Measurements from ENCODE around the gene FAM237B. TPM values are rescaled to one million over a fixed set of nuclear protein-coding genes. Genes with fewer than 3 reads are reported as not detected.

FAM237B gene
- polyA plus RNA-seq, 3 donors: not detected

GRCh38 chr7:90334193-90334843 is 13.2 kb upstream of the FAM237B start:
- Mint-ChIP-seq H3K9me3 (peaks cover 2 to 15% (median 5%) of the 10 kb centered on the region in 7 donors), H3K4me1 (no peaks in the 10 kb centered on the region), H3K4me3 (no peak overlapping the region), H3K36me3 (no peaks in the 10 kb centered on the region), H3K27me3 (ENCODE audit: low read depth in 3 of 3) (peaks cover 0 to 5% (median 2%) of the 10 kb centered on the region in 3 donors), H3K27ac (no peak overlapping the region)
- no peaks in the 10 kb centered on the region for H4K20me1 ChIP-seq (ENCODE audit: insufficient read depth, low read length)
- no peak for DNase-seq
- no peak overlapping the region for H3K9ac ChIP-seq (ENCODE audit: insufficient read depth, low read length, poor library complexity, severe bottlenecking)
- no peak overlapping the region for H3K4me2 ChIP-seq (replicated peaks; ENCODE audit: extremely low read depth, low read length, poor library complexity, severe bottlenecking)
- intact Hi-C loops (cut with micrococcal nuclease): no loop called here
- H2AFZ ChIP-seq (ENCODE audit: insufficient read depth, low read depth, low read length, poor library complexity, severe bottlenecking): no peak overlapping the region
- no peaks in the 10 kb centered on the region for H3K4me1 ChIP-seq (ENCODE audit: control insufficient read depth in 1 of 2, insufficient read depth in 2 of 2, low read length in 2 of 2)
- TF ChIP-seq, protein P1, sequence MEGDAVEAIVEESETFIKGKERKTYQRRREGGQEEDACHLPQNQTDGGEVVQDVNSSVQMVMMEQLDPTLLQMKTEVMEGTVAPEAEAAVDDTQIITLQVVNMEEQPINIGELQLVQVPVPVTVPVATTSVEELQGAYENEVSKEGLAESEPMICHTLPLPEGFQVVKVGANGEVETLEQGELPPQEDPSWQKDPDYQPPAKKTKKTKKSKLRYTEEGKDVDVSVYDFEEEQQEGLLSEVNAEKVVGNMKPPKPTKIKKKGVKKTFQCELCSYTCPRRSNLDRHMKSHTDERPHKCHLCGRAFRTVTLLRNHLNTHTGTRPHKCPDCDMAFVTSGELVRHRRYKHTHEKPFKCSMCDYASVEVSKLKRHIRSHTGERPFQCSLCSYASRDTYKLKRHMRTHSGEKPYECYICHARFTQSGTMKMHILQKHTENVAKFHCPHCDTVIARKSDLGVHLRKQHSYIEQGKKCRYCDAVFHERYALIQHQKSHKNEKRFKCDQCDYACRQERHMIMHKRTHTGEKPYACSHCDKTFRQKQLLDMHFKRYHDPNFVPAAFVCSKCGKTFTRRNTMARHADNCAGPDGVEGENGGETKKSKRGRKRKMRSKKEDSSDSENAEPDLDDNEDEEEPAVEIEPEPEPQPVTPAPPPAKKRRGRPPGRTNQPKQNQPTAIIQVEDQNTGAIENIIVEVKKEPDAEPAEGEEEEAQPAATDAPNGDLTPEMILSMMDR (IDR thresholded peaks at IDR 0.05): no peak
- no peaks in the 10 kb centered on the region for H3K79me2 ChIP-seq (ENCODE audit: insufficient read depth, low read length)
- 98% methylated on average over 37 of the region's 48 CpGs for WGBS (ENCODE audit: insufficient coverage)
- no peaks in the 10 kb centered on the region for H3K27me3 ChIP-seq (ENCODE audit: control insufficient read depth in 2 of 2, insufficient read depth in 2 of 2, low read length in 2 of 2)
- no peaks in the 10 kb centered on the region for H3K36me3 ChIP-seq (replicated peaks in 1 of 2; ENCODE audit: control insufficient read depth in 1 of 2, insufficient read depth in 2 of 2, low read length in 2 of 2)
- peaks cover 0 to 4% of the 10 kb centered on the region in 2 donors for H3K9me3 ChIP-seq (replicated peaks in 1 of 2; ENCODE audit: control insufficient read depth in 1 of 2, insufficient read depth in 1 of 2, low read length in 2 of 2)
- H3K27ac ChIP-seq (ENCODE audit: low read depth in 1 of 2, low read length in 2 of 2): no peak overlapping the region
- H3K4me3 ChIP-seq (replicated peaks in 1 of 3; ENCODE audit: low read depth in 2 of 3, low read length in 3 of 3): no peak overlapping the region

- Mint-ChIP-seq H3K27ac (no peak overlapping the region), H3K36me3 (no peaks in the 10 kb centered on the region), H3K27me3 (ENCODE audit: low read depth in 3 of 3) (peaks cover 12 to 23% (median 18%) of the 10 kb centered on the region in 3 donors), H3K9me3 (peaks cover 0 to 6% (median under 1%) of the 10 kb centered on the region in 7 donors), H3K4me1 (peaks cover 1% of the 10 kb centered on the region), H3K4me3 (no peak overlapping the region)
- no peaks in the 10 kb centered on the region for H3K79me2 ChIP-seq (ENCODE audit: insufficient read depth, low read length)
- no peak overlapping the region for H3K9ac ChIP-seq (ENCODE audit: insufficient read depth, low read length, poor library complexity, severe bottlenecking)
- TF ChIP-seq, protein P1 (IDR thresholded peaks at IDR 0.05): no peak
- H3K36me3 ChIP-seq (replicated peaks in 1 of 2; ENCODE audit: control insufficient read depth in 1 of 2, insufficient read depth in 2 of 2, low read length in 2 of 2): no peaks in the 10 kb centered on the region
- peaks cover 13 to 23% of the 10 kb centered on the region in 2 donors for H3K27me3 ChIP-seq (ENCODE audit: control insufficient read depth in 2 of 2, insufficient read depth in 2 of 2, low read length in 2 of 2)
- H2AFZ ChIP-seq (ENCODE audit: insufficient read depth, low read depth, low read length, poor library complexity, severe bottlenecking): no peak overlapping the region
- H3K27ac ChIP-seq (ENCODE audit: low read depth in 1 of 2, low read length in 2 of 2): no peak overlapping the region
- H3K4me3 ChIP-seq (replicated peaks in 1 of 3; ENCODE audit: low read depth in 2 of 3, low read length in 3 of 3): no peak overlapping the region
- no peak overlapping the region for H3K4me2 ChIP-seq (replicated peaks; ENCODE audit: extremely low read depth, low read length, poor library complexity, severe bottlenecking)
- no peaks in the 10 kb centered on the region for H4K20me1 ChIP-seq (ENCODE audit: insufficient read depth, low read length)
- H3K9me3 ChIP-seq (replicated peaks in 1 of 2; ENCODE audit: control insufficient read depth in 1 of 2, insufficient read depth in 1 of 2, low read length in 2 of 2): no peaks in the 10 kb centered on the region
- no peak for DNase-seq
- WGBS (ENCODE audit: insufficient coverage): no CpG with 5 or more reads among the region's 1 CpG
- intact Hi-C loops (cut with micrococcal nuclease): no loop called here
- H3K4me1 ChIP-seq (ENCODE audit: control insufficient read depth in 1 of 2, insufficient read depth in 2 of 2, low read length in 2 of 2): no peaks in the 10 kb centered on the region
Measured at GRCh38 chr7:90326500-90326899, 5.4 kb upstream of the FAM237B start.
